Nucleus accumbens (tissue), 56 donors: ENCODE results near the gene SEMA3A.

Source experiments
- DNase-seq, 56 donors: peaks; one replicate each; lab custom pipeline; 2025; lab: John Stamatoyannopoulos, UW

Gene SEMA3A

GRCh38 chr7:84113906-84114850 is 80.4 kb downstream of the SEMA3A start:
- DNase-seq: no peak

- DNase-seq: no peak
Measured at GRCh38 chr7:84113286-84113685, 81.3 kb downstream of the SEMA3A start.

- DNase-seq: no peak
Measured at GRCh38 chr7:84112771-84113170, 81.8 kb downstream of the SEMA3A start.

- no peak for DNase-seq
Measured at GRCh38 chr7:84111842-84112241, 82.7 kb downstream of the SEMA3A start.

- DNase-seq: no peak
Measured at GRCh38 chr7:84110400-84110799, 84.2 kb downstream of the SEMA3A start.

GRCh38 chr7:84108787-84109186 is 85.8 kb downstream of the SEMA3A start:
- DNase-seq: no peak

- DNase-seq: no peak
Measured at GRCh38 chr7:84108119-84108518, 86.5 kb downstream of the SEMA3A start.

GRCh38 chr7:84107259-84107658 is 87.3 kb downstream of the SEMA3A start:
- DNase-seq: no peak

GRCh38 chr7:84106291-84106690 is 88.3 kb downstream of the SEMA3A start:
- no peak for DNase-seq

- DNase-seq: no peak
Measured at GRCh38 chr7:84105586-84105985, 89.0 kb downstream of the SEMA3A start.

GRCh38 chr7:84104826-84105225 is 89.8 kb downstream of the SEMA3A start:
- no peak for DNase-seq

GRCh38 chr7:84102213-84102612 is 92.4 kb downstream of the SEMA3A start:
- DNase-seq: no peak

- no peak for DNase-seq
Measured at GRCh38 chr7:84100866-84101265, 93.7 kb downstream of the SEMA3A start.

GRCh38 chr7:84095971-84096370 is 98.6 kb downstream of the SEMA3A start:
- no peak for DNase-seq

GRCh38 chr7:84092207-84092606 is 102.4 kb downstream of the SEMA3A start:
- no peak for DNase-seq

- DNase-seq: no peak
Measured at GRCh38 chr7:84091318-84091717, 103.3 kb downstream of the SEMA3A start.

- DNase-seq: no peak
Measured at GRCh38 chr7:84088802-84089201, 105.8 kb downstream of the SEMA3A start.

GRCh38 chr7:84085998-84086397 is 108.6 kb downstream of the SEMA3A start:
- DNase-seq: no peak

GRCh38 chr7:84085147-84085546 is 109.4 kb downstream of the SEMA3A start:
- DNase-seq: no peak

GRCh38 chr7:84083846-84084245 is 110.7 kb downstream of the SEMA3A start:
- no peak for DNase-seq

- DNase-seq: no peak
Measured at GRCh38 chr7:84081973-84082522, 112.5 kb downstream of the SEMA3A start.

GRCh38 chr7:84077336-84077735 is 117.3 kb downstream of the SEMA3A start:
- no peak for DNase-seq
